AG09309 (cell line): ENCODE data around the gene ACAP2.

Experiments
- DNase-seq: peaks from one replicate; pipeline ENCODE4 v3.0.0-alpha.2; 2010; ENCODE audit warnings: low read depth
- H3K4me3 ChIP-seq: 2 replicates; pipeline ENCODE4 v1.5.1; 2011; ENCODE audit warnings: mild to moderate bottlenecking, low read depth, low read length, moderate library complexity; ENCODE audit not compliant: control insufficient read depth
- TF ChIP-seq, protein P1 (sequence below): IDR thresholded peaks from 2 replicates; pipeline ENCODE4 v1.5.1; 2011; ENCODE audit warnings: mild to moderate bottlenecking, low read depth, low read length, inconsistent platforms; ENCODE audit not compliant: insufficient read depth, control insufficient read depth; ENCODE audit errors: missing control alignments

Gene ACAP2

DNA sequence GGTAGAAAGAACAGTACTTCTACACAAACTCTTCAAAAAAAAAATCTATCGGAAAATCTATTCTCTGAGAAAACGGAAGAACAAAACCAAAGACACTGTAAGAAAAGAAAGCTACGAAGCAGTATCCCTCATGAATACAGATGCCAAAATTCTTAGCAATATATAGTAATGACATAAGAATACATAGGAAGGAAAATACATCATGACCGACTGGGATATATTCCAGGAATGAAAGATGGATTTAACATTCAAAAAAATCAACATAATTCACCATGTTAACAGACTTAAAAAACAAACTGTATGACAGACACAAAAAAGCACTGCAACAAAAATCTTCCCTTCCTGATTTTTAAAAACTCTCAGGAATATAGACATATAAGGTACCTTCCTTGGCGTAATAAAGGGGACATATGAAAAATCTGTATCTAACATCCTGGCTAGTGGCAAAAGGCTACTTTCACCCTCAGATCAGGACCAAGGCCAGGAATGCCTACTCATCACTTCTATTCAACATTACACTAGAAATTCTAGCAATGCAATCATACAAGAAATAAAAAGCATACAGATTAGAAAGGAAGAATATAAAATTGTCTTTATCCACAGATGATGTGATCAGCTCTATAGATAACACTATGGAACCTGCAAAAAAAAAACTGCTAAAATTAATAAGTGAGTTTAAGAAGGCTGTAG lies 94.2 kb downstream of the ACAP2 start:
- DNase-seq: no peak
- H3K4me3 ChIP-seq: no peak overlapping the region
- TF ChIP-seq, protein P1, sequence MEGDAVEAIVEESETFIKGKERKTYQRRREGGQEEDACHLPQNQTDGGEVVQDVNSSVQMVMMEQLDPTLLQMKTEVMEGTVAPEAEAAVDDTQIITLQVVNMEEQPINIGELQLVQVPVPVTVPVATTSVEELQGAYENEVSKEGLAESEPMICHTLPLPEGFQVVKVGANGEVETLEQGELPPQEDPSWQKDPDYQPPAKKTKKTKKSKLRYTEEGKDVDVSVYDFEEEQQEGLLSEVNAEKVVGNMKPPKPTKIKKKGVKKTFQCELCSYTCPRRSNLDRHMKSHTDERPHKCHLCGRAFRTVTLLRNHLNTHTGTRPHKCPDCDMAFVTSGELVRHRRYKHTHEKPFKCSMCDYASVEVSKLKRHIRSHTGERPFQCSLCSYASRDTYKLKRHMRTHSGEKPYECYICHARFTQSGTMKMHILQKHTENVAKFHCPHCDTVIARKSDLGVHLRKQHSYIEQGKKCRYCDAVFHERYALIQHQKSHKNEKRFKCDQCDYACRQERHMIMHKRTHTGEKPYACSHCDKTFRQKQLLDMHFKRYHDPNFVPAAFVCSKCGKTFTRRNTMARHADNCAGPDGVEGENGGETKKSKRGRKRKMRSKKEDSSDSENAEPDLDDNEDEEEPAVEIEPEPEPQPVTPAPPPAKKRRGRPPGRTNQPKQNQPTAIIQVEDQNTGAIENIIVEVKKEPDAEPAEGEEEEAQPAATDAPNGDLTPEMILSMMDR: no peak

DNA sequence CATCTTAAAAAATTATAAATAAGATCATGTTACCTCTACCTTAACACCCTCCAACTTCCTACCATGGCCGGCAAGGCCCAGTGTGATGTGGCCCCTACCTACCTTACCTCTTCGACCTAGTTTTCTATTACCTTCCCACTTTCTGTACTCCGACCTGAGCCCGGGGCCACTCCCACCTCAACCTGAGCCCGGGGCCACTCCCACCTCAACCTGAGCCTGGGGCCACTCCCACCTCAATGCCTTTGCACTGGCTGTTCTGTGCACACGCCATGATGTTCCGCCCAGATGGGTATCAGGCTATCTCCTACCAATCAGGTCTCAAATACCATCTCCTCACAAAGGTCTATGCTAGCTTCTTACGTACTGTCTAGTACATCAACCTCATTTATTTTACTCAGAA lies 105.1 kb downstream of the ACAP2 start:
- no peak overlapping the region for H3K4me3 ChIP-seq
- no peak for DNase-seq
- TF ChIP-seq, protein P1: no peak

DNA sequence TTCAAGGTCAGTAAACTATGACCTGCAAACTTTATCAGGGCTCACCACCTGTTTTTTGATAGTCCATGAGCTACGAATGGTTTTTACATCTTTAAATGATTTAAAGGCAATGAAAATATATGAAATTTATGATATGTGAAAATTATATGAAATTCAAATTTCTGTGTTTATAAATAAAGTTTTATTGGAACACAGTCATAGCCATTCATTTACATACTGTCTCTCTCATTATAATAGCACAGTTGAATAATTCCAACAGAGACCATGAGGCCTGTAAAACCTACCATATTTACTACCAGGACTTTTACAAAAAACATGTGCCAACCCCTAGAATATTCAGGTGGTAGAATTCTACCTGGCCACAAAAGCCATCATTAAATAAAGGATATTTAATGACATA lies 107.9 kb downstream of the ACAP2 start:
- no peak for DNase-seq
- TF ChIP-seq, protein P1: no peak
- no peak overlapping the region for H3K4me3 ChIP-seq

DNA sequence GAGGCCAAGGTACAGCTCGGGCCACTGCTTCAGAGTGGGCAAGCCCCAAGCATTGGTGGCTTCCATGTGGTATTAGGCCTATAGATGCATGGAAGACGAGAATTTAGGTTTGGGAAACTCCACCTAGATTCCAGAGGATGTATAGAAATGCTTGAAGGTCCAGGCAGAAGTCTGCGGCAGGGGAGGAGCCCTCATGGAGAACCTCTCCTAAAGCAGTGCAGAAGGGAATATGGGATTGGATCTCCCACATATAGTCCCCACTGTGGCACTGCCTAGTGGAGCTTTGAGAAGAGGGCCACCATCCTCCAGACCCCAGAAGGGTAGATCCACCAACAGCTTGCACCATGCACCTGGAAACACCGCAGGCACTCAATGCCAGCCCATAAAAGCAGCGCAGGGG lies 123.8 kb downstream of the ACAP2 start:
- no peak for DNase-seq
- TF ChIP-seq, protein P1: no peak

DNA sequence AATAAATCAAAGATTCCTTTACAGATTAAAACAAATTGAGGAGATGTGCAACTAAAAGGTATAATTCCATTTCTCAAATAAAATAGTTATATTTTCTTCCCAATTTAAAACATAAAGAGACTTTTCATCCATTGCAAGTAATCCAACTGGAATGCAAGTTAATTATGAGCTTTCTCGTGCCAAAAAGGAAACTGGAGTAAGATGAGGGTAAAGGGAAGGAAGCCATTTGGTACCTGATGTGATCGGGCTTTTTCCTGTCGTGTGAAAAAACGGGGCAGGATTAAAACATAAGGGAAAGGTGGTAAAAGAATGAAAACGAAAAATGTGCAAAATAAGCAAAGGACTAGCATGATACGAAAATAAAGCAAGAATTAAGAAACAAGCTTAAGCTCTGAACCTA lies 130.1 kb downstream of the ACAP2 start:
- TF ChIP-seq, protein P1: no peak
- no peak overlapping the region for H3K4me3 ChIP-seq
- no peak for DNase-seq

More for the DNA sequence above, 123.8 kb downstream of the ACAP2 start:
- H3K4me3 ChIP-seq: no peak overlapping the region

DNA sequence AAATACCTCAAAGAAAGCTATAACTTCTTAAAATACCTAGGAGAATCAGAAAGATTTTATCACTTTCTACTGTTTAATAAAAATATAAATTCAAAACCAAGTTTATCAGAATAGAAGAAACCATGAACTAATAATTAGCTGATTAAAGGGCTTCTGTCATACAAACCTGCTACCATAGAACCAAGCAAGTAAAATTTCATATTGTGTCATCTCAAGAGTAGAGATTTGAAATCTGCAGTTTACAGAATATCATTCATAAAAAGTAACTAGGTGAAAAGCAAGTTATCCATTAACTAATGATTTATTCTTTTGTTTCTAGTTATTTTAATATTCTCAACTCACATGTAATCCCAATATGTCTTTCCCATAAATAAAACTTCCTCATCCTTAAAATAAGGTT lies 135.1 kb downstream of the ACAP2 start:
- TF ChIP-seq, protein P1: no peak
- DNase-seq: no peak
- H3K4me3 ChIP-seq: no peak overlapping the region
